Stimulated activated CD4-positive, alpha-beta T cell treated with anti-CD3 and anti-CD28 coated beads, Interleukin-2, amount 100 ng/mL, for 24 hours (primary cell): ENCODE results near the gene CNOT6.
A peak's percentile ranks its signal among the peaks of the same experiment; 100 is the strongest.
"Not testable (repeated sequence)": the region's sequence is repeated elsewhere in the genome, so short reads cannot be mapped to it uniquely, and the experiment has no call there.

Experiments
- DNase-seq, 2 donors: peaks; one replicate each; pipeline ENCODE4 v3.0.0-alpha.2; 2020

CNOT6 gene

DNA sequence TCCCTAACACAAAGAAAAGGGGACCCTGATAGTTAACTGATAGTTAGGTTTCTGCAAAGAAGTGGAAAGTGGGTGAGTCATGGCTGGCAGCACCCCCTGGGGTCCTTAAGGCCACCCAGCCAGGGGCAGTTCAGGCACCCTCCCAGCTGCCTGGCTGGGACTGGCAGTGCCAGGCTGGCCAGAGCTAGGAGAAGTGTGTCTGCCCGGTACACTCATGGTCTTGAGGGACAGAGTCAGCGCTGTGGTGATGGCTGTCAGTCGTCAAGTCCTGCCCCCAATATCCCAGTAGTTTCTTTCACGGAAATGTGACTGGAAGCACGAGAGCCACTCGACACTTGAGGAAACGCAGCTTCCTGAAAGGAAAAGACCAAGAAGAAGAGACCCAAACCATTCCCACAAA is 22.3 kb upstream of the CNOT6 start:
- DNase-seq = no peak

GRCh38 chr5:180472269-180472668 is 21.9 kb upstream of the CNOT6 start:
- DNase-seq = no peak

- not testable (repeated sequence) for DNase-seq
Measured at GRCh38 chr5:180473386-180473785, 20.8 kb upstream of the CNOT6 start.

DNA sequence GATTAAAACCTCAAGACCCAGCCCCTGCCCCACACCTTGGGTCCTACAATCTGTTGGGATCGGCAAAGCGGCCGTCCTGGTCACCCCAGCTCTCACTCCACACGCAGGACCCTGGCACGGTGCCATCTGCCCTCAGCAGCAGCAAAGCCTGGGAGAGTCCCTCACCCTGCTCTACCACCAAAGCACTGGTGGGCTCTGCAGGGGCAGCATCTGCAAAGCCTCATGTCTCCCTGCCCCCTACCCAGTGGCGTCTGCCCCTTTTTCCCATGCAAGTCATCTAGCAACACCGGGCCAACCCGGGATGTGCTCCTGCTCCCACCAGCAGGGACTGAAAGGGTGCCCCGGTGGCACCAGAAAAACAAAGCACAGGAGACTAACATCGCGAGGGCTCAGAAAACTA is 19.6 kb upstream of the CNOT6 start:
- DNase-seq = no peak

GRCh38 chr5:180475969-180476524 is 18.1 kb upstream of the CNOT6 start:
- DNase-seq = not testable (repeated sequence)

- no peak for DNase-seq
Measured at GRCh38 chr5:180484813-180485212, 9.4 kb upstream of the CNOT6 start.

- DNase-seq = no peak
Measured at GRCh38 chr5:180486636-180487149, 7.5 kb upstream of the CNOT6 start.

DNA sequence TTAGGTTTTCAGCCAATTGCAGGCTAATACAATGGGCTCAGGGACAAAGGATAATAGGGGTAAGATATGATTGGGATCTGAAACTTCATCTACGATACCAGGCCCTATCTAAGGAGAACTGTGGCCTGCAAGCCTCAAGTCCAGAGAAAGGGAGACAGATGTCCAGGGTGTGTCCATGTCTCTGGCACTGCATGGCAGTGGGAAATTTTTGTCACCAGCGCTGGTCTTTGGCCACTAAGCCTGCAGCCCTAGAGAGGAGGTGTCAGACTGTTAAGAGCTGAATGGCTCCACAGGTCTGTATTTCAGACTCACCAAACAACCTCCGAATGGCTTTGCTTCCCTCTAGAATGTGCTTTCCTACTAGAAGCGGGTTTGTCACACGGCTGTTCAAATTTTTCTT is 6.6 kb upstream of the CNOT6 start:
- DNase-seq = no peak

DNA sequence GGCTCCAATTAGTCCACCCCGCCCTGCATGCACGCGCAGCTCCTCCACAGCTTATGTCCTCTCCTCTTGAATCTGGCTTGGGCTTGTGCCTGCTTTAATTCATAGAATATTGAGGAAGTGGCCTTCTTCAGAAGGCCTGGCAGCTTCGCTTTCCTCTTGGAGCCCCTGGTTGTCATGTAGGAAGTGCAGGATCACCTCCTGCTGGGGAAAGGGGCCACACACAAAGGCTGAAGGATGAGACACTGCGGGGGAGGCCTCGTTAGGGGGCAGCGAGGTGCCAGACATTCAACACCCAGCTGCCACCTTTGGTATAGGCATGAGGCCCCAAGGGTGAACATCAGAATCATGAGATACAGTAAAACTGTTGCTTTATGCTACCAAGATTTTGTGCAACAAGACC is 2.7 kb upstream of the CNOT6 start:
- DNase-seq = no peak

- no peak for DNase-seq
Measured at GRCh38 chr5:180492226-180492903, 1.8 kb upstream of the CNOT6 start.

DNA sequence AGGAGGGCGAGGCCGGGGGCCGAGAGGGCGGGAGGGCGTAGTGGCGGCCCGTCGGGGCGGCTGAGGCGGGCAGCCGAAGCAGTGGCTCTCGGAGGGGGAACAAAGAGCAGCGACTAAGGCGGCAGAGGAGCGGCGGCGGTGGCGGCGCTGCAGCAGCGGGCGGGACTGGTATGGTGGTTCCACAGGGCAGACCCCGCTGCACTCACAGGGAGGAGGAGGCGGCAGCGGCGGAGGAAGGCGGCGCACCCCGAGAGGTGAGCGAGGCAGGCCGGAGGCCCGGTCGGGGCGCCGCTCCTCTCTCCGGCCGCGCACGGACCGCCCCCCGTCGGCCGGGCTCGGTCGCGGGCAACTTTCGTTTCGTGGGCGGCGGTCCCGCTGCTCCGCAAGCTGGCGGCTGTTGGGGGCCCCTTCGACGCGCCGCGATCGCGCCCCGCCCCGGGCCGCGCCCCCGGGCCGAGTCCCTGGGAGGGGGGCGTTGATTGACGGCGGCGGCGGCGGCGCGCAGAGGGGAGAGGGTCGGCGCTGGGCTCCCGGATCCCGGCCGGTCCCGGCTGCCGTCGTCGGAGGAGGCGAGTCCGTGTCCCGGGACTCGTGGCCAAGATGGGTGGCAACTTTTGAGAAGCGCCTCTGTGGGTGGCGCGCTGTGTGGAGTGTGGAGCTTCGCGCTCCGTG is 467 bp downstream of the CNOT6 start:
- DNase-seq = peak; percentile 42 to 61

- DNase-seq = no peak
Measured at GRCh38 chr5:180495292-180495691, 1.1 kb downstream of the CNOT6 start.

- no peak for DNase-seq
Measured at GRCh38 chr5:180495991-180496741, 2.0 kb downstream of the CNOT6 start.

GRCh38 chr5:180496806-180497205 is 2.6 kb downstream of the CNOT6 start:
- DNase-seq = not testable (repeated sequence)

GRCh38 chr5:180497865-180498264 is 3.7 kb downstream of the CNOT6 start:
- not testable (repeated sequence) for DNase-seq

DNA sequence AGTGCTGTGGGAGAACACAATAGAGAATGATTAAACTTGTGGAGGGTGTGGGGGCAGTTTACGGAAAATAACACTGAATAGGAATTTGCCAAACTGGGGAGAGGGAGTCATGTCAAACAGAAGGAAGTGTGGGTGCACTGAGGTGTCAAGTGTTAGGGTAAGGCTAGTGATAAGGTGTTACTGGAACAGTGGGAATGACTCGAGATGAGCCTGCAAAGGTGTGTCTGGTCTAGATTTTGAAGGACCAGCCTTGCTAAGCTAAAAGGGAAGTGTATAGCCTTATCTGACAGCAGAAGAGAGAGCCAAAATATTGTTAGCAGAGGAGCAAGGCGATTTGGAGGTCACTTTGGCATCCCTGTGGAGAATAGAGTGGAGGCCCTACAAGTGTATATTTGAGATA is 4.2 kb downstream of the CNOT6 start:
- no peak for DNase-seq

DNA sequence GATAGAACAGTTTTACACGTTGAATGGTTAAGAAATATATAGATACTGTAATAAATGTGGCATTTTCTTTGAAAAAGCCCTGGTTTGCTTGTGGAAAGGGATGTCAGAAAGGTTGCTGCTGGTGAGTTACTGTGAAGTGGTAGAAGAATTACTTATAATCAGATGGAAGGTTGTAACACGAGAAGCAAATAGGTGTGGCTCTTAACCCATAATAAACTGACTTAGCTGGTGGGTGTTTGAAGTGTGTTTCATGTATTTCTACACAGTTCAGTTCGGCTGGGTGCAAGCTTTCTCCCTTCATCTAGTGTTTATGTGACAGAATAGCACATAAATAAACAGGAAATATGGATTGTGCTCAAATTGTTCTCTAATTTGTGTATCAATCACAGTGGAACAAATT is 5.5 kb downstream of the CNOT6 start:
- no peak for DNase-seq

DNA sequence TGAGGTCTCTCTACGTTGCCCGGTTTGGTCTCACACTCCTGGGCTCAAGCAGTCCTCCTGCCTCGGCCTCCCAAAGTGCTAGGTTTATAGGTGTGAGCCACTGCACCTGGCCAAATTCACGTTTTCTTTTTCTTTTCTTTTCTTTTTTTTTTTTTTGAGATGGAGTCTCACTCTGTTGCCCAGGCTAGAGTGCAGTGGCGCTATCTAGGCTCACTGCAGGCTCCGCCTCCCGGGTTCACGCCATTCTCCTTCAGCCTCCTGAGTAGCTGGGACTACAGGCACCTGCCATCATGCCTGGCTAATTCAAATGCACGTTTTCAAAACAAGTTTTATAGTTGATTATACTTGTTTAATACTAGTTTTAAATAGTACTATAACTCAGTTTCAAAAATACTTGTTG is 6.1 kb downstream of the CNOT6 start:
- DNase-seq = not testable (repeated sequence)

DNA sequence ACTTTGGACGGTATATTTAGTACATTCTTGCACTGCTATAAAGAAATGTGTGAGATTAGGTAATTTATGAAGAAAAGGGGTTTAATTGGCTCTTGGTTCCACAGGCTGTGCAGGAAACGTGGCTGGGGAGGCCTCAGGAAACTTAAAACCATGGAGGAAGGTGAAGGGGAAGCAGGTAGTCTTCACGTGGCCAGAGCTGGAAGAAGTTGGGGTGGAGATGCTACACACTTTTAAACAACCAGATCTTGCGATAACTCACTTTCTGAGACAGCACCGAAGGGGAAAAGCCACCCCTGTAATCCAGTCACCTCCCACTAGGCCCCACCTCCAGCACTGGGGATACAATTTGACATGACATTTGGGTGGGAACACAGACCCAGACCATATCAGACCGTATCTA is 13.5 kb downstream of the CNOT6 start:
- no peak for DNase-seq

DNA sequence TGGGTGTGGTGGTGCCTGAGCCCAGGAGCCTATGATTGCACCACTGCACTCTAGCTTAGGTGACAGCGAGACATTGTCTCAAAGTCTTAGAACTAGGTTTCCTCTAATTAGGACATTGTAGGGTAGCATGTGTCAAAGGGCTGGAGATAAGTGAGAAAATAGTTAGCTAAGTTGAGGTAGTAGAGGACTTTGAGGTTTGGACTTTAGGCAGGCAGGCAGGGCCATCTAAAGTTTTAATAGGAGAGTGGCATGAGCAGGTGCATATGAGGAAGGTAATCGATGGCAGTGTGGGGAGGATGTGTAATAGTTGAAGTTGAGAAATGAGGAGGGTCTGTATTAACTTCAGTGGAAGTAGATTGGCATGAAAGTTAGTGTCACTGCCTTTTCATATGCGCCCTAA is 21.1 kb downstream of the CNOT6 start:
- no peak for DNase-seq

- not testable (repeated sequence) for DNase-seq
Measured at GRCh38 chr5:180515974-180516373, 21.8 kb downstream of the CNOT6 start.

GRCh38 chr5:180516440-180516839 is 22.3 kb downstream of the CNOT6 start:
- no peak for DNase-seq

GRCh38 chr5:180519098-180519497 is 24.9 kb downstream of the CNOT6 start:
- no peak for DNase-seq

DNA sequence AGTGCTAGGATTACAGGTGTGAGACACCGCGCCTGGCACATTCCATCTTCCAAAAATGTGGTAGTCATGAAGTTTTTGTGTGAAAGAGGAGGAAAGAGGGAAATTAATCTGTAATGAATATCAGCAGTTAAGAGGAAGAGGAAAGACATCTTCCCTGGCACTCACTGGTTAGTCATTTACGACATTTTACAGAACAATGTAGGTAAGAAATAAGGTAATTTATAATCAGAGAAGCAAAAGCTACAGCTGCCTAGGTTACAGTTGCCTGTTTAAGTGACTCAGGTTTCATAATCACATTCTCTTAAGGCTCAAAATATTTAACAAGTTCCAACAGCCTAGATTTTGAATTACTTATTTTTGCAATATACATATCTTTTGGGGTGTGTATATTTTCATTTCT is 26.9 kb downstream of the CNOT6 start:
- DNase-seq = no peak
